HG03139 (cell line): ENCODE data around the gene BLOC1S4.

Experiments used
- ATAC-seq: cut with Tn5 transposase; IDR thresholded peaks from one replicate; pipeline ENCODE4 v1.9.1; 2021; ENCODE audit not compliant: unreplicated experiment

BLOC1S4 gene

DNA sequence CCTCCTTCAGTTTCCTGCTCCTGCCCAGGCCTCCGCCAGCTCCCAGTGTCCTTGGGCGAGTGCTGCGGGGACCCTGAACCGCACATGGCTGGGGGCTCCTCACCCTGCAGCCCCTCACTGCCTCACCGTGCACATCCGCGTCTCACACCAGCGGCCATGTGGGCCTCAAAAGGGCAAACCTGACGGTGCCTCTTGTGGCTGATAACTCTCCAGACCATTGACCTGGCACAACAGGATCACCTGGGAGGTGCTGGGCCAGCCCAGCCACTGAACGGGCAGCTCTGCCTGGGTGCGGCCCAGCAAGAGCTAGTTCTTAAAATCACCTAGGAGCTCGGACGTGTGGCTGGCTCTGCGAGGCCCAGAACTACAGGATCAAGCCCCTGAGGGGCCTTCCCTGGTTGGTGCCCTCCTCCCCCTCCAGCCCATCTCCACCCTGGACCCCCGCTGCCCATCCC, 26.4 kb upstream of the BLOC1S4 start:
- ATAC-seq: no peak

- no peak for ATAC-seq
Observed at GRCh38 chr4:6692379-6692778, 23.6 kb upstream of the BLOC1S4 start.

- no peak for ATAC-seq
Observed at GRCh38 chr4:6692806-6693205, 23.2 kb upstream of the BLOC1S4 start.

DNA sequence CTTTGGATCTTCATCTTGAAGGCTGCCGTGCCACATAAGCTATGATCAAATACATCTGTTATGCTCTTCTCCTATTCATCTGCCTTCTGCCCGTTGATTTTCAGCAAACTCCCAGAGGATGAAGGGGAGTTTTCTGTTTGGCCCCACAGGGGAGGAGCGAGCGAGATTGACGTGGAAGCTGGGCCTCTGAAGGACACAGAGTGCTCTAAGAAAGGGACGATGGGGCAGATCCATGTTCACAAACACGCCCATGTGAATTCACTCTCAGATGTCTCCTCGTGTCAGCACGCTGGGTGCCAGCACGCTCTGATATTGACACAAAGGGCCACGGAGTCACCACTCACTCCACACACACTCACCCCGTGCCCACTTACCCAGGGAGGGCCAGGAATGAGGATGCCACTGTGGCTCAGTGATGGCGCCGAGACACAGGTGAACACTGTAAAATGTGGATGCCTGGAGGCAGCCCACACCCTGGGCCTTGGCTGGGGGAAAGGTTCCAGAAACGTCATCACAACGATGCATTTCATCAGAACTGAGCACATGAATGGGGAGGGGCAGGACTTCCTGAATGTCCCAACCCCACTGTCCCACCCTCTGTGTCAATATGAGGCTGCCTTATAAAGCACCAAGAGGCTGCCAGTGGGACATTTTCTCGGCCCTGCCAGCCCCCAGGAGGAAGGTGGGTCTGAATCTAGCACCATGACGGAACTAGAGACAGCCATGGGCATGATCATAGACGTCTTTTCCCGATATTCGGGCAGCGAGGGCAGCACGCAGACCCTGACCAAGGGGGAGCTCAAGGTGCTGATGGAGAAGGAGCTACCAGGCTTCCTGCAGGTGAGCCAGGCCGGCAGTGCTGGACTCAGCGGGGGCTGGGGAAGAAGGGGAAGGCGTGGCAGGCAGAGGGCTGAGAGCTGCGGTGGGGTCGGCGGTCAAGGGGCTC, 22.5 kb upstream of the BLOC1S4 start, which contains the start of gene S100P:
TSS of gene S100P (plus strand) at position 648 of the 946 bp plus-strand sequence. CDS start at position 703, 55 bp downstream.
- no peak for ATAC-seq

DNA sequence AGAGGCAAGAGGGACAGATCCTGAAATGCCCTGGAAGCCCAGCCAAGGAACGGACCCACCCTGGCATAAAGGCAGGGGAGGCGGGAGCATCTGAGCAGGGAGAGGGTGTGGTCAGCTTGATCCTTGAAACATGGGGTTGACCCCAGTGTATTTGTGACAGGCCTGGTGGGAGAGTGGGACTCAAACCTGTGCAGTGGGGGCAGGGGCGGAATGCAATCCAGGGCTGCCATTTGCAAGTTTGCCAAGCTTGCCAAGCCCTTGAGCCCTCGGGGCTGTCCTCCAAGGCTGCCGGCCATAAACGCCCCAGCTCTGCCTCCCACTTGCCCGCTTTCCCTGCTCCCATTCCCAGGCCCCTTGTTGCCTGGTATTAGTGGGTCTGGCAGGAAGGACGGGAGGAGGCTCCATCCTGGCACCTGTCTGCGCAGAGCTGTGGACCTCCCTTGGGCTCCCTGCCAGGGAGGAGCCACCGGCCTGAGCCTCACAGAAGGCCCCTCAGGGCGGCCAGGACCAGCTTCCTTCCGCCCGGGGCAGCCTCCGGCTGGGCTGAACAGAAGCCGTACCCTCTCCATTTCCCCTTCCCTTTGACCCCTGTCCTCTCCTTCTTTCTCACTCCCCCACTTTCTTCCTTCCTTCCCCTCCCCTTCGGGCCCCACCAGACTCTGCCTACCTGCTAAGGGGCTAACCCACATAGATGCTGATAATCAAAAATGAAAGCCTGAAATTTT, 21.6 kb upstream of the BLOC1S4 start:
- no peak for ATAC-seq

GRCh38 chr4:6695660-6696610, 20.0 kb upstream of the BLOC1S4 start:
- no peak for ATAC-seq

GRCh38 chr4:6696611-6697010, 19.4 kb upstream of the BLOC1S4 start:
- ATAC-seq: no peak

DNA sequence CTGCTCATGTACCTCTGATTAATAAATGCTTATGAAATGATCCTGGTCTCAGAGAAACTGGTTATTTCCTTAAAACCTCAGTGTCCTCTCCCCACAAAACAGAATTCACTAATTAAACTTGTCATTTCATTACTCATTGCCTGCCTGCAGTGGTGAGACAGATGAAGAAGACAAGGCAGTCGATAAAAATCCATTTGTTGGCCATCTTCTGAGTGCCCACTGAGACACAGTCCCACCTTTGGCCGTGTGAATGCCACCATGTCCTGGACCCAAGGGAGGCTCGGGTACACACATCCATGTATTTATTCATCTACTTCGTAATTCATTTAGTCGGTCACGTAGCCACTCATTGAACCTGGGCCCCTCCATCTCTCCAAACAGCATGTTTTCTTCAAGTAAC, 18.8 kb upstream of the BLOC1S4 start:
- no peak for ATAC-seq

- ATAC-seq: no peak
Observed at GRCh38 chr4:6699388-6699787, 16.6 kb upstream of the BLOC1S4 start.

GRCh38 chr4:6699903-6700302, 16.1 kb upstream of the BLOC1S4 start:
- ATAC-seq: no peak

- no peak for ATAC-seq
Observed at GRCh38 chr4:6701371-6701770, 14.6 kb upstream of the BLOC1S4 start.

- no peak for ATAC-seq
Observed at GRCh38 chr4:6702761-6703160, 13.2 kb upstream of the BLOC1S4 start.

- no peak for ATAC-seq
Observed at GRCh38 chr4:6703786-6704185, 12.2 kb upstream of the BLOC1S4 start.

GRCh38 chr4:6705646-6706045, 10.3 kb upstream of the BLOC1S4 start:
- ATAC-seq: no peak

DNA sequence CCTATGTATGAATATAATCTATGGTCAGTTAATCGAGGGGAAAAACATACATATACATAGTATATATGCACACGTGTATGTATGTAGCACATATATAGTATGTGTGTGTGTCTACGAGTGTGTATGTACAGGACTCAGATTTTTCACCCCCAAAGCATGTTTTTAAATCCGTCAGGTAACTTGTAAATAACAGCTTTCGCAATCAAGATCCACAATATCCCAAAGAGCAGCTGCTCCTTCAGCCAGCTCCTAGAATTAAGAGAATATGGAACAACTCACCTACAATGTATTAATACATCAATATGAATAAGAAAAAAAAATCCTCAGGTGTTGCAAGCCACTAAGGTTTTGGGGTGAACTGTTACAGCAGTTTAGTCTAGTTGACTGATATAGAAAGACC, 9.8 kb upstream of the BLOC1S4 start:
- no peak for ATAC-seq

- peak; percentile 63 for ATAC-seq
Observed at GRCh38 chr4:6709230-6710114, 6.5 kb upstream of the BLOC1S4 start, which contains the start of gene MRFAP1L1. MRFAP1L1 (minus strand) TSS chr4:6709865; CDS start chr4:6709629, 236 bp downstream.

DNA sequence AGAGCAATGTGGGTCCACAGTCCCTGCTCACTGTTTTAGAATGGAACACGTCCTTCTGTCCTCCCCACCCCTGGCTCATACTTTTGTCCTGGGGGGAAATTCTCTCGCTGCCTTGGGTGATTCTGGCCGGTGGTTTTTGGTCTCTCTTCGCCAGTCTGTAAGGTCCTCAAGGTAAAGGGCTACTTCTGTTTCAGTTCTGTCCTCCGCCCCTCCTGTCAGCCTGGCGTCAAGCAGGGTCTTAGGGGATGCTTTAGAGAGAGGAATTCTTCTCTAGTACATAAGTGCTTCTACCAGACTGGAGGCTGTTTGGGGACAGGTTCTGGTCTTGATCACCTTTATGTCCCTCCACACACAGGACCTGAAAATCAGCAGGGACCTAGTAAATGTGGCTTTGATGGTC, 5.7 kb upstream of the BLOC1S4 start:
- no peak for ATAC-seq

GRCh38 chr4:6710996-6711395, 5.0 kb upstream of the BLOC1S4 start:
- ATAC-seq: no peak

DNA sequence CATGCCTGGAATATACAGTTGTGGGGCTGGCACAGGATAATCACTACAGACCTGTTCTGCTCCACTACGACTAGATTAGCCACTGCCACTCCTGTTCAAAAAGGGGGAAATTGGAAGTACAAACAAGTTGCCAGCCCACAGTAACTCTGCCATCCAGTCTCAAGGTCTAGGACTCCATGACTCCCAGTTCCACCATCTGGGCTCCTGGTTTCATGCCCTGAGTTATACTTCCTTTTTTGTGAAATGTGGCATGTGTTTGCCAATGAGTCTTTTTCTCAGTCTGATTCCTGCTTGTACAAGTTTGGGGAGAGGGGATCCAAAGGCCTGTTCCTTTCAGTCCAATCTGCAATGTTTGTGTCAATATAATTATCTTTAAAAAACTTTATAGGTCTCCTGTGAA, 1.0 kb upstream of the BLOC1S4 start:
- ATAC-seq: no peak

GRCh38 chr4:6715704-6716017, 313 bp upstream of the BLOC1S4 start:
- peak; percentile 7 for ATAC-seq
